Ammon's horn (tissue), 1 donor: ENCODE data around the gene ZNF341.
"Not testable (repeated sequence)": the region's sequence is repeated elsewhere in the genome, so short reads cannot be mapped to it uniquely, and the experiment has no call there.

Source experiments
- DNase-seq: peaks from one replicate; pipeline ENCODE4 v3.0.0-alpha.2; 2016; ENCODE audit warnings: low spot score

The ZNF341 gene

GRCh38 chr20:33730946-33731692 lies 677 bp upstream of the ZNF341 start:
- DNase-seq = no peak

DNA sequence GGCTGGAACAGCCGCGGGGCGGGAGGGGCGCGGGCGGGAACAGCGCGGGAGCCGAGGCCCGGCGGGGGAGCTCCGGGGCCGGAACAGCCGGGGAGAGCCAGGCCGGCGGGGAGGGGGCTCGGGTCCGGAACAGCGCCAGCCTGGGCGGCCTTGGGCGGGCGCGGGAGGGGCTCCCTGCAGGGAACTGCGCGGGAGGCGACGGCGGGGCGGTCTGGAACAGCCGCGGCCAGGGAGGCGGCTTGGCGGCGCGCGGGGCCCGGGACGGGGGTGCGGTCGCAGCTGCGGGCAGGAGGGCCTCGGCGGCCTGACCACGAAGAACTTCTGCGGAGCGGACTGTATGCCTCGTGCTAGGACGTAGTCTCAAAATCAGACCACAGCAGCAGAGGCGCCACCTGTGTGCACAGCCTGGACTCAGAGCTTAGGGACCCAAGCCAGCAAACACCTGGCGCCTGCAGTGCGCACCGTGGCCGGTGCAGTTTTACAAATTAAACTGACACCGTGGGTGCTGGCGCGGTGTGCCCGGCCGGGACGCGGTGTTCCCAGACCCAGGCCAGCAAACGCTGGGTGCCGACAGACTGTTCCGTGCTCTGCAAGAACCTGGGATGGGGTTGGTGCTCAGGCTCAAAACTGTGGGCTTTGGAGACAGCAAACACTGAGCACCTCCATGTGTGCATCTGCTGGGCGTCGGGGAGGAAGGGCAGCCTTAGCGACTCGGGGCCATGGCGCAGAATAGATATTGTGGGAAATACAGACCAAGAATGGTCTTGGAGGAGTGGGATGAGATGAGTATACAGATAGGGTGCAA lies 572 bp downstream of the ZNF341 start:
- peak; percentile 90 for DNase-seq

DNA sequence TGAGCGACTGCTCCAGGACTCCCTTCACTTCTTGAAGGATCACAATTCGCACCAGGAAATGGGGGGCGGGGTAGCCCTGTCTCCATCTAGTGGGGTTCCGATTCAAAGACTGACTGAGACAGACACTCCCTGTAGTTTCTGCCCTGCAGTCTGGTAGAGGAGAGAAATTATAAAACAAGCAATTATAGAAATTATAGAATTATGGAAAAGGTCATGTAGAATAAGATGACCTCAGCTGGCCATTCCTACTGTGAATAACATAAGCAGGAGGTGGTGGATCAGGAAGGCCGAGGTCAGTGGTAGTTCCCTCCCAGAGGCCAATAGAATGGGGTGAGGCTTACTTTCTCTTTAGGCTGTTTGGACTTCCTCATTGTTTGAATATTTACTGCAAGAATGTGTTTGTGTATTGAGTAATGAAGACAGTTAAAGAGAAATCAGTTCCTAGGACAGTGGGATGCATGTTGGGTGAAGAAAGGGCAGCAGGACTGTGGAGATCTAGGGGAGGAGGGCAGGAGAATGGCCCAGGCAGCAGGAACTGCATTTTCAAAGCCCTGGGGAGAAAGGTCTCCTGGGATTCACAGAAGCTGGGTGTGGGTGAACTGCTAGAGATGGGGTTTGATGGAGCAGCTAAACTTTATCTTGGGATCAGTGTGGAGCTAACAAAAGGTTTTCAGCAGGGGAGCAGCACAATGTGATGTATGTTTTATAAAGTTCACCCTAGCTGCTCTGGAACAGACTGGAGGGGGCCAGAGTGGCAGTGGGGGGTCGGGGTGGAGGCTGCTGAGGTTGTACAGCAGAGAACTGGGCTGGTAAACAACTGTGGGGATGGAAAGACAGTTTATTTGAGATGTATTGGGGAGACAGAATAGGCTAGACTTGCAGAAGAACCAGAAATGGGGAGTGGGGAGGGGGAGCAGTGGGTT lies 2.1 kb downstream of the ZNF341 start:
- DNase-seq = peak; percentile 29

DNA sequence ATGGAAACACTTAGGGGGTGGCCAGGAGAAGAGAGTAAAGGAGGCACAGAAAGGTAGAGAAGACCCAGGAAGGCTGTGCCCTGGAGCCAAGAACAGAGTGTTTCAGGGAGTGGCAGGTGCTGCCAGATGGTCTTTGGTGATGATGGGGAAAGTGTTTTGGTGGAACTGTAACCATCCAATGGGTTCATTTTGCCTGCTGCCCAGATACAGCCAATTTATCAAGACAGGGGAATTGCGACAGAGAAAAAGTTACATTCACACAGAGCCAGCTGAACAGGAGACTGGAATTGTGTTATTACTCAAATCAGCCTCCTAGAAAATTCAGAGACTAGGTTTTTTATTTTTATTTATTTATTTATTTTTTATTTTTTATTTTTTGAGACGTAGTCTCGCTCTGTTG lies 5.2 kb downstream of the ZNF341 start:
- DNase-seq = no peak

GRCh38 chr20:33739493-33739892 lies 7.7 kb downstream of the ZNF341 start:
- DNase-seq = no peak

DNA sequence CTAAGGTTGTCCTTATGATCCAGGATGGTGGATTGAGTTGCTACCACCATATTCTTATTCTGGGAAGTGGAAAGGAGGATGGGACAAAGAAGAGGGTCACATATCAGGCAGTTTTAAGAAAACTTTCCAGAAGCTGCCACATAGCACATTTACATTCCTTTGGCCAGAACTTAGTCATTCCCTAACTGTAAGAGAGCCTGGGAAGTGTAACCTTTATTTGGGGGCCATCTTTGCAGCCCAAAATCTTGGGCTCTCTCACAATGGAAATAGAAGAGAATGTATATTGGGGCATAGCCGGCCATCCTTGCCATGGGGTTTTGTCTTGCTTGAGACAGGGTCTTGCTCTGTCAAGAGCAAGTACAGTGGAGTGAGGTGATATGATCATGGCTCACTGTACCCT lies 8.4 kb downstream of the ZNF341 start:
- DNase-seq = no peak

DNA sequence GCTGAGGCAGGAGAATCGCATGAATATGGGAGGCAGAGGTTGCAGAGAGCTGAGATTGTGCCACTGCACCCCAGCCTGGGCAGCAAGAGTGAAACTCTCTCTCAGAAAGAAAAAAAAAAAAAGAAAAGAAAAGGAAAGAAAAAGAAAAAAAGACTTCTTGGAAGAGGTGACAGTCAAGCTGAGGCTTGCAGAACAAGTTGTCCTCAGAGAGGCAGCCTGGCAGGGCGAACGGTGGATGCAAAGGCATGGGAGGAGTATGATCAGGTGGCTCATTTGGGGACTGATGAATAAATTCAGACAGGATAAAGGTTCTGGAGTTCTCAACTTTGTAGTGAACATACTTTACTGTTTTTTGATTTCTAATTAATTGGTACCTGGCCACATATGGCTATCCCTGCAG lies 12.4 kb downstream of the ZNF341 start:
- no peak for DNase-seq

DNA sequence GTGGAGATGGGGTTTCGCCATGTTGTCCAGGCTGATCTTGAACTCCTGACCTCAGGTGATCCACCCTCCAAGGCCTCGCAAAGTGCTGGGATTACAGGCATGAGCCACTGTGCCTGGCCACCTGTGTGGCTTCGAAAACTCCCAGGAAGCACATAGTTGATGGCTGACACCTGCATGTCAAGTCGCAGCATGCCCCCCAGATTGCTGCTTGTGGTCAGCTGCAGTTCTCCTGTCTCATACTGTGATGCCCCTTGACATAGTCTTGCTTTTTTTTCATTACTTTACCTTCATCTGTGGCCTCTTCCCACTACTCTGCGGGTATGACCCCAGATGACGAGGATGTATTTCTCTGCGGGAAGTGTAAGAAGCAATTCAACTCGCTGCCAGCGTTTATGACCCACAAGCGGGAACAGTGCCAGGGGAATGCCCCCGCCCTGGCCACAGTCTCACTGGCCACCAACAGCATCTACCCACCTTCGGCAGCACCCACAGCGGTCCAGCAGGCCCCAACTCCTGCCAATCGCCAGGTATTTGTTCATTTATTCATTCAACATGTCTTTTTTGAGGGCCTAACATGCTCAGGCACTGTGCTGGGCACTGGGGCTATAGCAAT lies 13.1 kb downstream of the ZNF341 start:
- no peak for DNase-seq

DNA sequence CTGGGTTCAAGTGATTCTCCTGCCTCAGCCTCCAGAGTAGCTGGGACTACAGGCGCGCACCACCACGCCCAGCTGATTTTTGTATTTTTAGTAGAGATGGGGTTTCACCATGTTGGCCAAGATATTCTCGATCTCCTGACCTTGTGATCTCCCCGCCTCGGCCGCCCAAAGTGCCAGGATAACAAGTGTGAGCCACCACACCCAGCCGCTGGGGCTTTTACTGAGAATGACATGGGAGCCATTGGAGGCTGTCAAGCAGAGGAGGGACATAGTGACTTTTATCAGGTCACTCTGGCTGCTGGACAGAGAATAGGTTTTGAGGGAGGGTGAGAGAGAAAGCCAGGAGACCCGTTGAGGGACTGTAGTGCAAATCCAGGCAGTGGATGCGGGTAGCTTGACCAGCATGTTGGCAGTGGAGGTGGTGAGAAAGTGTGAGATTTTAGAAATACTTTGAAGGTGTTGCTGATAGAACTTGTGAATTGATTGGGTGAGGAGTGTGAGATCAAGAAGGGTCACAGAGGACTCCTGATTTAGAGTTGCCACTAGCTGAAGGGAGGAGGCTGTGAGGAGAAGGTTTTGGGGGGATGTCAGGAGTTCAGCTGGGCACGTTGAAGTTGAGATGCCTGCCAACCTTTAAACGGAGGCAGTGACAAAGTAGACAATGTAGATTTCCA lies 14.7 kb downstream of the ZNF341 start:
- no peak for DNase-seq

DNA sequence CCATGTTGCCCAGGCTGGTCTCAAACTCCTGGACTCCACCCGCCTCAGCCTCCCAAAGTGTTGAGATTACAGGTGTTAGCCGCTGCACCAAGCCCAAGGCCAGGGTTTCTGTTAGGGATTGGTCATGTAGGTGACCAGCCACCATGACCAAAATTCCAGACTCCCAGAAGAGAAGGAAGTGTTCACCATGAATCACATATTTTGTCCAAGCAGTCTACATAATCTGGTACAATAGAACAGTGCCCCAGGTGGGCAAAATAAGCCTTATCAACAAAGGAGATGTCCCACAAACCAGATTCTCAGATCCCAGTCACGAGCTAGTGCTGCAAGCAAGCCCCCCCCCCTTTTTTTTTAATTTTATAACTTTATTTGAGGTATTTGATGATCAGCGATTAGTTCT lies 20.0 kb downstream of the ZNF341 start:
- no peak for DNase-seq

GRCh38 chr20:33753143-33753542 lies 21.3 kb downstream of the ZNF341 start:
- DNase-seq = no peak

GRCh38 chr20:33753763-33754162 lies 22.0 kb downstream of the ZNF341 start:
- no peak for DNase-seq

- not testable (repeated sequence) for DNase-seq
Observed at GRCh38 chr20:33755936-33756490, 24.2 kb downstream of the ZNF341 start.

- no peak for DNase-seq
Observed at GRCh38 chr20:33757046-33757445, 25.2 kb downstream of the ZNF341 start.

- no peak for DNase-seq
Observed at GRCh38 chr20:33757458-33757857, 25.7 kb downstream of the ZNF341 start.

DNA sequence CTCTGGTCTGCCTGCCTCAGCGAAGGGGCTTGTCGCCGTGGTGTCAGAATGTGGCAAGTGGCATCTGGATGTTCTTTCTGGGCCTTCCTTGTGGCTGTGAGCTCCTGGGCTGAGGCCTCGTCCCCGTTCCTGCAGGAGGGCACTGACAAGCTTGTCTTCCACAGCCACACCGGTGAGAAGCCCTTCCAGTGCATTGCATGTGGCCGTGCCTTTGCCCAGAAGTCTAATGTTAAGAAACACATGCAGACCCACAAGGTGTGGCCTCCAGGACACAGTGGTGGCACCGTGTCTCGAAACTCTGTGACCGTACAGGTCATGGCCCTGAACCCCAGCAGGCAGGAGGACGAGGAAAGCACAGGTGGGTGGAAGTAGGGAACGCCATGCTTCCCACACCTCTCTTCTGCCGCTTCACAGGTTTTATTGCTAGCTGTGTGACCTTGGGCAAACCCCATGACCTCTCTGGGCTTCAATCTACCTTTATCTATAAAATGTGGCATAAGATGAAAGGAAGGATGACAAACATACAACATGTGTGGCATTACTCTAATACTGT lies 30.0 kb downstream of the ZNF341 start:
- DNase-seq = no peak

DNA sequence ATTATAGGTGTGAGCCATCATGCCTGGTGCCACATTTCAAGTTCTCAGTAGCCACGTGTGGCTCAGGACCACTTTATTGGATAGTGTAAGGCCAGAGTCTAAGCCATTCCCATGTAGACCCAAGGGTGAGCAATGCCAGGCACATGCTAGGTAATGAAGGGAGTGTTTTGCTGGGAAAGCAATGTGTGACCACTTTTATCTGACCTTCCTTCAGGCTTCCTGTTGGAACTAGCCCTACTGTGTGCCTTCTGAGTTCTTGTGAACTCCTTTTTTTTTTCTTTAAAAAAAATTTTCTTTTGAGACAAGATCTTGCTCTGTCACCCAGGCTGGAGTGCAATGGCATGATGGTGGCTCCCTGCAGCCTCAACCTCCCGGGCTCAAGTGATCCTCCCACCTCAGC lies 33.3 kb downstream of the ZNF341 start:
- DNase-seq = no peak

GRCh38 chr20:33765592-33765991 lies 33.8 kb downstream of the ZNF341 start:
- DNase-seq = no peak

DNA sequence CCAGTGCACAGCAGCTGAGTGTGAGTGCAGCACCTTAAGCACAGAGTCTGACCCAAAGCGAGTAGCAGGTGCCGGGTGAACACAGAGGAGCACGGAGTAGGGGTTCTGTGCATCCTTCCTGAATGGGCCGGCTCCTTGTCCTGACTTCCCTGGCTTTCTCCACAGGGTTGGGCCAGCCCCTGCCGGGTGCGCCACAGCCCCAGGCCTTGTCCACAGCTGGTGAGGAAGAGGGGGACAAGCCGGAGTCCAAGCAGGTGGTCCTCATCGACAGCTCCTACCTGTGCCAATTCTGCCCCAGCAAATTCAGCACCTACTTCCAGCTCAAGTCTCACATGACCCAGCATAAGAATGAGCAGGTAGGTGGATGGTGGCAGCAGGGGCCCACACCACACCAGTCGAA lies 34.9 kb downstream of the ZNF341 start:
- no peak for DNase-seq

- DNase-seq = no peak
Observed at GRCh38 chr20:33767777-33768138, 36.0 kb downstream of the ZNF341 start.

DNA sequence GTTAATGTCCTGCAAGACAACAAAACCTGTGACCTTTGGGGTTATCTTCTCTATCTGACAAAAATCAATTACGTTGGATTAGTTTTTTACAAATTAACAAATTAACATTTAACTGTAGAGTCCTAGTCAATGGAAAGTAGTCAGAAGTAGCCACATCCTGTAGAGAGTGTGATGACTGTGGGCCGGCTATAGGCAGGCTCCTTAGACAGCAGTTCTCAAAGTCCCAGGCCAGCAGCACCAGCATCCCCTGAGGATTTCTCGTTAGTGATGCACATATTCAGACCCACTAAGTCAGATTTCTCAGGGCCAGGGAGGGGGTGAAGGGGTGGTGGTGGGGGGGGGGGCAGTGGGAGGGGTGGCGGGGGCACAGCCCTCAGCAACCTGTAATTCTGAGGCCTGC lies 37.2 kb downstream of the ZNF341 start:
- no peak for DNase-seq
